Medulla oblongata (tissue), 1 donor: ENCODE results near the gene EGFL8.
A peak's percentile ranks its signal among the peaks of the same experiment; 100 is the strongest.
"Not testable (repeated sequence)": the region's sequence is repeated elsewhere in the genome, so short reads cannot be mapped to it uniquely, and the experiment has no call there.

ENCODE experiments used
- DNase-seq: peaks from one replicate; pipeline ENCODE4 v3.0.0-alpha.2; 2015; ENCODE audit errors: extremely low spot score

Gene EGFL8

GRCh38 chr6:32183483-32184083 is 19.2 kb downstream of the EGFL8 start:
- DNase-seq: no peak

GRCh38 chr6:32184084-32184640 is 19.8 kb downstream of the EGFL8 start, which contains the start of gene AGER:
Gene AGER, minus strand, starts transcription at chr6:32184253. Its CDS starts 31 bp downstream, at chr6:32184222.
- no peak for DNase-seq

- not testable (repeated sequence) for DNase-seq
These were observed 21.3 kb downstream of the EGFL8 start for GRCh38 chr6:32185681-32186131.

GRCh38 chr6:32186151-32186840 is 21.9 kb downstream of the EGFL8 start:
- not testable (repeated sequence) for DNase-seq

GRCh38 chr6:32187009-32187709 is 22.8 kb downstream of the EGFL8 start:
- no peak for DNase-seq

GRCh38 chr6:32187725-32188380 is 23.5 kb downstream of the EGFL8 start:
- DNase-seq: not testable (repeated sequence)

DNA sequence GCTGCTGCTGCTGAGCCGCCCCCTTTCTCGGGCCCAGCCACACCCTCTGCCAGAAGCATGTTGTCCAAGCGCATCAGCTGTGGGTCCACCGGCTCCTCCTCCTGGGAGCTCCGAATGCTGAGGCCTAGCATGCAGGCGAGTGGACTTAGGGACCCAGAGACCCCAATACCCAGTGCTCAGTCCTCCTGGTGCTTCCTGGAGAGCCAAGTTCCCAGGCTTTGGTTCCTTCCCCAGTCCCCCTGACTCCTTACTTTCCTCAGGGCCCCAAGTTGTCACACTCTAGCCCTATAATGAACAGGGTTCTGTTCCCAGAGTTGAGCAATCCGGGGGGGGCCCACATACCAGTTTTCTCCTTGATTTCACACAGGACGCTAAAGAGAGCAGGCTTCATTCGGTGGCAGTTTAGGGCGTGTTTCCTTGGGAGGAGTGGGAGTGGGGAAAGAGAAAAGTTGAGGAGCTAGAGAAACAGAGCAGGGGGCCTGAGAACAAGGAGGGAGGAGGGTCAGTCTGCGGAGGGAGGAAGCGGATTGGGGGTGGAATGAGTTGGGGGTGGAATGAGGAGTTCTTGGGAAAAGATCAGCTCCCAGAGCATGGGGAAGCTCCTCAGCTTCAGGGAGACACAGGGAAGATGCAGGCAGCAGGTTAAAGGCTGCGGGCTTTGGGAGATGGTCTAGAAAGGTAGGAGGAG is 24.1 kb downstream of the EGFL8 start:
- DNase-seq: no peak

- no peak for DNase-seq
These were observed 24.8 kb downstream of the EGFL8 start for GRCh38 chr6:32189069-32189741.

DNA sequence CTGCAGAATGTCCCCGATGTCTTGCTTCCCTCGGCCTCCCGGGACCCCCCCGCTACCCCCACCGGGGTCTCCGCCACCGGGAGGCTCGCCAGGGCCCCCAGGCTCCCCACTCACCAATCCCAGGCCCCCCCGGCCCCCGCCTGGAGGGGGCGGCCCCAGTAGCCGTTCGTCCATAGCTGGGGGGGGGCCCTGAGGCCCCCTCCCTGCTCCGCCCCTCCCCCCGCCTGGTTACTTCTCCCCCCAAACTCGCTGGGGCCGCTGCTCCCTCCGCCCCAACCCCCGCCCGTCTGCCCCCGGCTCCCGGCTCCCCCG is 25.3 kb downstream of the EGFL8 start:
- DNase-seq: no peak

DNA sequence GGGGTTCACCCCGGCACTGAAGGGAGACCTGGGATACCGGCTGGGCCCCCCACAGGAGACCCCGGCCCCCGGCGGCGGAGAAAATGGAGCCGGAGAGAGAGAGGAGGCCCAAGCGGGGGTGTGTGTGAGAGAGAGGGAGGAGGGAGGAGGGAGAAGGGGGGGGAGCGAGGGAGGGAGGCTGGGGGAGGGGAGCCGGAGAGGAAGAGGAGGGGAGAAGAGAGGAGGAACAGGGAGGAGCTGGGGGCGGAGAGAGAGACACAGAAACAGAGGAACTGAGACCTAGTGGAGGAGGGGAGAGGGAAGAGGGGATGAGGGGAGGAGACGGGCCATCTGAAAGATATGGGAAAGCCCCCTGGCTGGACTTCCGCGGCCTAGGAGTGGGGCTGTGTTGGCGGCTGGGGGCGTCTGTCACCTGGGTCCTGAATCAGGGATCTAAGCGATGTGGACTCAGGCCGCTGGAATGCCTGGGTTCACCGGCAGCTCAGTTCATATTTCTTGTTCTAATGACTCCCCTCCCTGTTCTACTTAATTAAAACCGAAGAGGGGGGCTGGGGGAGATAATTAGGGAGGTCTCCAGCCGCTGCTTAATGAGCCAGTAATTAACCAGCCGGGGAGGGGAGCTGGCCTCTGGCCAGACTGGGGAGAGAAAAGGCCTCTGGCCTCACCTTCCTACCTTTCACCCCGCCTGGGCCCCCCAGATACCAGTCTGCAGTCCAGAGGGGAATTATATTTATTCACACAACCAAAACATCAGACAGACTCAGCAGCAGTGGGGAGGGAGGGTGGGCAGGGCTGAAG is 25.9 kb downstream of the EGFL8 start, which contains the start of gene PBX2:
Gene PBX2, minus strand, starts transcription at position 149 of the 798 bp plus-strand sequence. CDS start 287 bp downstream, outside the sequence.
- DNase-seq: peak; percentile 96

GRCh38 chr6:32190911-32191677 is 26.7 kb downstream of the EGFL8 start:
- DNase-seq: no peak

DNA sequence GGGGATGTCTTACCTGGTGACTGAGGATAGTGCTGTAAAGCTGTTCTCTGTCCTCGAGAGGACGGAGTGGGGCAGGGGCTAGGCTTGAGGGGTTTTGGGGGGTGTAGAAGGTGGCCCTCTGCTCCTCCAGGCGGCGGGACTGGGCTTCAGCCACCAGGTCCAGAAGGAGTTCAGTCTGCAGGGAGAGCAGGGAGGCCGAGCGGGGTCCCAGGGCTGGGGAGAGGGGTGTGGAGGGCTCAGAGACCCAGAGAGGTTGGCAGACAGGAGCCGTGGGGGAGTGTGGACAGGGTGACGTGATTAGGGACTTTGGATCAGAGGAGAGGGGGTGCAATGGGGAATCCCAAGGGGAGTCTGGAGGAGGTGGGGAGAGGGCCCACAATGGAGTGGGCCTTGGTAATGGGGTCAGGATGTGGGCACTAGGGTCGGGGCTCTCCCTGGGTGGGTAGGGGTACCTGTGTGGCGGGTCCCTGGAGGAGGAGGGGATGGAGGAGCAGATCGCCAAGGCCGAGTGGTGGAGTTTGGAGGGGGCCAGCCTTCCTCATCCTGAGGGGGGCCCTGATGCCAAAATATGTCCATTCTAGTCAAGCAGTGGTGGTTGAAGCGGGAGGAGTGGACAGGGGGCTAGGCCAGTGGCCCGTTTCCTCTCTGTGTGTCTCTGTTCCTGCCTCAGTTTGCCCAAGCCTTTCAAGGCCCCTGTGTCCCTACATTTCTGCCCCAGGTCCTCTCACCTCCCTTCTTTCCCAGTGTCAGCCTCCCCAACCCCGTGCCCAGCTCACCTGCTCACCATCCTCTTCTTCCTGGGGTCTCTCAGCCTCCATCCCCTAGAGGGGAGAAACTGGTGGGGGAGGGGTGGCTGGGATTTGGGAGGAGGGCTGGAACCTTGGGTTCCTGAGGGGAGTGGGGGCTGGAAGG is 27.6 kb downstream of the EGFL8 start:
- DNase-seq: no peak

GRCh38 chr6:32192608-32193039 is 28.2 kb downstream of the EGFL8 start, which contains the start of gene GPSM3:
Gene GPSM3, minus strand, starts transcription at chr6:32192643. Its CDS starts 130 bp downstream, at chr6:32192513.
- peak; percentile 48 for DNase-seq

DNA sequence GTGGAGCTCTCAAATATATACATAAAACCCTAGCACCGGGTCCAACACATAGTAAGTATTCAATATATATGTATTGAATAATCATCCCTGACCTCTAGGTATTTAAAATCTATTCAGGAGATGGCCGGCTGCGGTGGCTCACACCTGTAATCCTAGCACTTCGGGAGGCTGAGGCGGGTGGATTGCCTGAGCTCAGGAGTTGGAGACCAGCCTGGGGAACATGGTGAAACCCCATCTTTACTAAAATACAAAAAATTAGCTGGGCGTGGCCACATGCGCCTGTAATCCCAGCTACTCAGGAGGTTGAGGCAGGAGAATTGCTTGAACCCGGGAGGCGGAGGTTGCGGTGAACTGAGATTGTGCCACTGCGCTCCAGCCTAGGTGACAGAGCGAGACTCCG is 28.7 kb downstream of the EGFL8 start:
- not testable (repeated sequence) for DNase-seq

DNA sequence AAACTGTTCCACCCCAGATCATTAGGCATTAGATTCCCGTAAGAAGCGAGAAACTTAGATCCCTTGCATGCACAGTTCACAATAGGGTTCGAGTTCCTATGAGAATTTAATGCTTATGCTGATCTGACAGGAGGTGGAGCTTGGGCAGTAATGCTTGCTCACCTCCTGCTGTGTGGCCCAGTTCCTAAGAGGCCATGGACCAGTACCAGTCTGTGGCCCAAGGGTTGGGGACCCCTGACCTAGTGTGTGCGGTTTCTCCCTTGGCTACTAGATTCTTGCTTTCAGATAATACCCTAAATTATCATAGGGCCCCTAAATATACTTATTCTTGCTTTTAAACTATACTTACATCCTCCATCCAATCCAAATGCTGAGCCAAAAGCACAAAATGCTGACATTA is 30.0 kb downstream of the EGFL8 start:
- no peak for DNase-seq

DNA sequence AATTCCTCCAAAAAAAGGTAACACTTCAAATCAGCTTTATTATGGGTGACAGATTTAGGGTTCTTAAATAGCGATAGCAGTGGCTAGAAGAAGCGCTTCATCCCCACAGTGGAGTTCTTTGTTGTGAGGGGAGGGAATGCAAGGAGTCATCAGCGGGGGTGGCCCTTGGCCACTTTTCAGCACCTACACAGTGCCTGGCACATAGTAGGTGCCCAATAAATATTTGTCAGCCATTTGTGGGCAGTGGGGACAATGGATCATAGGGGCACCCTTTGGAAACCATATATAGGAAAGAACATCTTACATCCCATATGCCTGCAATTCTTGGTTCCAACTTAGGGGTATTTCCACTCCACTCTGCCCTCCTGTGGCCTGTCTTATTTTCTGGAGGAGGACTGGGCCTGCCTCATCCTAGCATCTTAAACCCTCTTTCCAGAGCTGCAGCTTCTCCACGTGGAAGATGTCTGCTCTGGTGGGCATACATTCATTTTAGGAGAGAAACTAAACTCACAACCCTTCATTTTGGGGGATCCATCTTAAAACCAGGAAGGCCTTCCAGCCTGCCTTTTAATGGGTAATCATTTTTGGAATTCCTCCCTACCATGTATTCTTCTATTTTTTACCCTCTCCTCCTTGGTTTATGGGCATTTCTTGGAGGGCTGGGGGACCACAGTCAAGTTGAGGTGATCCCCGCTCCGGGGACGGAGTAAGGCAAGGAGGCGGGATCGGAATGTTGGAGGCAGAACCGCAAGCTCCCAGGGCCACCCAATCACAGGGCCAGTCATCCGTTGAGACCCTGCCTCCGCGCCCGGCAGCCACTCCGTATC is 30.6 kb downstream of the EGFL8 start:
- peak; percentile 80 for DNase-seq

- peak; percentile 100 for DNase-seq
These were observed 31.2 kb downstream of the EGFL8 start for GRCh38 chr6:32195652-32195901.
